GM19193 (cell line): ENCODE measurements around the gene PRR20E.
"Not testable (repeated sequence)": the region's sequence is repeated elsewhere in the genome, so short reads cannot be mapped to it uniquely, and the experiment has no call there.

Source experiments
- POLR2A ChIP-seq: IDR thresholded peaks from 4 replicates; pipeline ENCODE4 v1.6.1; 2011; ENCODE audit not compliant: insufficient read depth, insufficient read length; ENCODE audit errors: extremely low read depth

PRR20E gene

GRCh38 chr13:57166897-57167296 lies at the start of gene PRR20E:
PRR20E (plus strand) TSS chr13:57167197; CDS start chr13:57167584, 387 bp downstream.
- not testable (repeated sequence) for TF ChIP-seq POLR2A

GRCh38 chr13:57123681-57124080 lies 43.3 kb upstream of the PRR20E start:
- no peak for TF ChIP-seq POLR2A

GRCh38 chr13:57128909-57129308 lies 38.1 kb upstream of the PRR20E start:
- TF ChIP-seq POLR2A, result no peak

GRCh38 chr13:57136093-57136492 lies 30.9 kb upstream of the PRR20E start:
- no peak for TF ChIP-seq POLR2A

- no peak for TF ChIP-seq POLR2A
These were observed 29.4 kb upstream of the PRR20E start for GRCh38 chr13:57137585-57137984.

- TF ChIP-seq POLR2A, result no peak
These were observed 28.0 kb upstream of the PRR20E start for GRCh38 chr13:57138988-57139387.

- not testable (repeated sequence) for TF ChIP-seq POLR2A
These were observed 26.6 kb upstream of the PRR20E start, which contains the start of gene PRR20A for GRCh38 chr13:57140235-57140968. PRR20A (plus strand) TSS chr13:57140918; CDS start chr13:57141305, 387 bp downstream.

GRCh38 chr13:57147188-57147587 lies 19.8 kb upstream of the PRR20E start, which contains the start of gene PRR20B:
PRR20B (plus strand) TSS chr13:57147488; CDS start chr13:57147875, 387 bp downstream.
- not testable (repeated sequence) for TF ChIP-seq POLR2A

- TF ChIP-seq POLR2A, result not testable (repeated sequence)
These were observed 13.2 kb upstream of the PRR20E start, which contains the start of gene PRR20C for GRCh38 chr13:57153761-57154160. PRR20C (plus strand) TSS chr13:57154061; CDS start chr13:57154448, 387 bp downstream.

- not testable (repeated sequence) for TF ChIP-seq POLR2A
These were observed 6.7 kb upstream of the PRR20E start, which contains the start of gene PRR20D for GRCh38 chr13:57160332-57160731. PRR20D (plus strand) TSS chr13:57160632; CDS start chr13:57161019, 387 bp downstream.

- TF ChIP-seq POLR2A, result no peak
These were observed 24.7 kb downstream of the PRR20E start for GRCh38 chr13:57191667-57192066.

- TF ChIP-seq POLR2A, result no peak
These were observed 46.0 kb downstream of the PRR20E start for GRCh38 chr13:57212989-57213388.
